ENCODE measurements around the gene FAM117B.
"Not testable (repeated sequence)": the region's sequence is repeated elsewhere in the genome, so short reads cannot be mapped to it uniquely, and the experiment has no call there.

FAM117B gene

GRCh38 chr2:202635428-202636212, 851 bp downstream of the FAM117B start:
- FAIRE-seq (peak; percentile 94), DNase-seq (ENCODE audit: extremely low spot score, insufficient read length, low read depth) (peak; percentile 79)

- DNase-seq (ENCODE audit: extremely low spot score, insufficient read length, low read depth) (no peak), FAIRE-seq (no peak)
Observed at GRCh38 chr2:202636213-202636513, 1.4 kb downstream of the FAM117B start.

GRCh38 chr2:202638721-202639120, 4.0 kb downstream of the FAM117B start:
- FAIRE-seq (no peak), DNase-seq (ENCODE audit: extremely low spot score, insufficient read length, low read depth) (no peak)

GRCh38 chr2:202639231-202639630, 4.5 kb downstream of the FAM117B start:
- DNase-seq (ENCODE audit: extremely low spot score, insufficient read length, low read depth) (no peak), FAIRE-seq (no peak)

GRCh38 chr2:202642567-202642966, 7.8 kb downstream of the FAM117B start:
- DNase-seq (ENCODE audit: extremely low spot score, insufficient read length, low read depth) (no peak), FAIRE-seq (no peak)

- DNase-seq (ENCODE audit: extremely low spot score, insufficient read length, low read depth) (no peak), FAIRE-seq (peak; percentile 80)
Observed at GRCh38 chr2:202643012-202643858, 8.5 kb downstream of the FAM117B start.

GRCh38 chr2:202652119-202652518, 17.4 kb downstream of the FAM117B start:
- DNase-seq (ENCODE audit: extremely low spot score, insufficient read length, low read depth) (no peak), FAIRE-seq (no peak)

GRCh38 chr2:202653890-202654289, 19.1 kb downstream of the FAM117B start:
- FAIRE-seq (no peak), DNase-seq (ENCODE audit: extremely low spot score, insufficient read length, low read depth) (no peak)

- DNase-seq (ENCODE audit: extremely low spot score, insufficient read length, low read depth) (no peak), FAIRE-seq (no peak)
Observed at GRCh38 chr2:202657876-202658275, 23.1 kb downstream of the FAM117B start.

- DNase-seq (ENCODE audit: extremely low spot score, insufficient read length, low read depth) (no peak), FAIRE-seq (no peak)
Observed at GRCh38 chr2:202660796-202661195, 26.0 kb downstream of the FAM117B start.

GRCh38 chr2:202669841-202670240, 35.1 kb downstream of the FAM117B start:
- FAIRE-seq (peak; percentile 58), DNase-seq (ENCODE audit: extremely low spot score, insufficient read length, low read depth) (no peak)

- DNase-seq (ENCODE audit: extremely low spot score, insufficient read length, low read depth) (no peak), FAIRE-seq (no peak)
Observed at GRCh38 chr2:202671317-202672035, 36.7 kb downstream of the FAM117B start.

- DNase-seq (ENCODE audit: extremely low spot score, insufficient read length, low read depth); FAIRE-seq: not testable (repeated sequence)
Observed at GRCh38 chr2:202675097-202675496, 40.3 kb downstream of the FAM117B start.

- no peak for FAIRE-seq
- no peak for DNase-seq (ENCODE audit: extremely low spot score, insufficient read length, low read depth)
Observed at GRCh38 chr2:202679980-202680379, 45.2 kb downstream of the FAM117B start.

GRCh38 chr2:202680512-202680911, 45.7 kb downstream of the FAM117B start:
- DNase-seq (ENCODE audit: extremely low spot score, insufficient read length, low read depth): no peak
- FAIRE-seq: no peak

GRCh38 chr2:202681688-202682205, 47.0 kb downstream of the FAM117B start:
- no peak for FAIRE-seq
- DNase-seq (ENCODE audit: extremely low spot score, insufficient read length, low read depth): no peak

- FAIRE-seq: no peak
- DNase-seq (ENCODE audit: extremely low spot score, insufficient read length, low read depth): no peak
Observed at GRCh38 chr2:202682274-202682673, 47.5 kb downstream of the FAM117B start.

- no peak for FAIRE-seq
- no peak for DNase-seq (ENCODE audit: extremely low spot score, insufficient read length, low read depth)
Observed at GRCh38 chr2:202687276-202687675, 52.5 kb downstream of the FAM117B start.

- FAIRE-seq: no peak
- no peak for DNase-seq (ENCODE audit: extremely low spot score, insufficient read length, low read depth)
Observed at GRCh38 chr2:202689459-202689858, 54.7 kb downstream of the FAM117B start.

GRCh38 chr2:202689898-202690297, 55.1 kb downstream of the FAM117B start:
- FAIRE-seq: no peak
- no peak for DNase-seq (ENCODE audit: extremely low spot score, insufficient read length, low read depth)

All from GM18507 (cell line).